ENCODE data around the gene PNMA5.
A peak's percentile ranks its signal among the peaks of the same experiment; 100 is the strongest.
"Not testable (repeated sequence)": the region's sequence is repeated elsewhere in the genome, so short reads cannot be mapped to it uniquely, and the experiment has no call there.

The PNMA5 gene

GRCh38 chrX:152993933-152994332, at the start of gene PNMA5:
Gene PNMA5 (minus strand): TSS chrX:152994116. CDS start chrX:152991598, 2,518 bp downstream.
- H3K4me3 ChIP-seq (ENCODE audit: low read depth, low read length): no peak within 1 kb of the TSS
- TF ChIP-seq, protein P1, sequence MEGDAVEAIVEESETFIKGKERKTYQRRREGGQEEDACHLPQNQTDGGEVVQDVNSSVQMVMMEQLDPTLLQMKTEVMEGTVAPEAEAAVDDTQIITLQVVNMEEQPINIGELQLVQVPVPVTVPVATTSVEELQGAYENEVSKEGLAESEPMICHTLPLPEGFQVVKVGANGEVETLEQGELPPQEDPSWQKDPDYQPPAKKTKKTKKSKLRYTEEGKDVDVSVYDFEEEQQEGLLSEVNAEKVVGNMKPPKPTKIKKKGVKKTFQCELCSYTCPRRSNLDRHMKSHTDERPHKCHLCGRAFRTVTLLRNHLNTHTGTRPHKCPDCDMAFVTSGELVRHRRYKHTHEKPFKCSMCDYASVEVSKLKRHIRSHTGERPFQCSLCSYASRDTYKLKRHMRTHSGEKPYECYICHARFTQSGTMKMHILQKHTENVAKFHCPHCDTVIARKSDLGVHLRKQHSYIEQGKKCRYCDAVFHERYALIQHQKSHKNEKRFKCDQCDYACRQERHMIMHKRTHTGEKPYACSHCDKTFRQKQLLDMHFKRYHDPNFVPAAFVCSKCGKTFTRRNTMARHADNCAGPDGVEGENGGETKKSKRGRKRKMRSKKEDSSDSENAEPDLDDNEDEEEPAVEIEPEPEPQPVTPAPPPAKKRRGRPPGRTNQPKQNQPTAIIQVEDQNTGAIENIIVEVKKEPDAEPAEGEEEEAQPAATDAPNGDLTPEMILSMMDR (IDR thresholded peaks at IDR 0.05; ENCODE audit: low read depth, low read length): no peak

DNA sequence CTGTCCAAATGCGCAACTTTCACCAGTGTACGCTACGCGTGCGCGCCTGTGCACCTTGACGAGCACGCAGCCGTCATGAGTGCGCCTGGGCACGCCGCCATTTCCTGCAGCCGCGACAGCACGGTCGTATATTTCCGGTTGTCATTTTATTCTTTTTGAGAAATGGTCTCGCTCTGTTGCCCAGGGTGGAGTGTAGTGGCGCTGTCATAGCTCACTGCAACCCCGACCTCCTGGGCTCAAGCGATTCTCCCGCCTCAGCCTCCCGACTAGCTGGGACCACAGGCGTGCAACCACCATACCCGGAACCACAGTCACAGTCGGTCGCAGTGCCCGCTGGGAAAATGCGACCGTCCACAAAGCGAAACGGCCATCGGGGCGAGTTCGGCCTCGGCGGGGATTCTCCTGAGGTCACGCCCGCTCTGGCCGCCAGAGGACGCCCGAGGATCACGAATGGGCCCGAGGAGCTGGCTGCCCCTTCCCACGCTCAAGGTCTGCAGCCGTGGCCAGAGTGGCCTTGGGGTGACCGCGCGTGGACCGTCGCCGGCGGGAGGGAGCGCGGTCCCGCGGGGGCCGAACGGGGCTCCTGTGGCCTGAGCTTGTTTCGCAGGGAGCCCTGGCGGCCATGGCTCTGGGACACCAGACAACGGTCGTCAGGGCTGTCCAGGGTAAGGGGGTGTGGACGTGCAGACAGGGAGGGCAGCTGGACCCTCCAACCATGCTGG, 38.6 kb upstream of the PNMA5 start:
- TF ChIP-seq, protein P1 (IDR thresholded peaks at IDR 0.05; ENCODE audit: low read depth, low read length): peak; percentile 68
- no peak overlapping the region for H3K4me3 ChIP-seq (ENCODE audit: low read depth, low read length)

DNA sequence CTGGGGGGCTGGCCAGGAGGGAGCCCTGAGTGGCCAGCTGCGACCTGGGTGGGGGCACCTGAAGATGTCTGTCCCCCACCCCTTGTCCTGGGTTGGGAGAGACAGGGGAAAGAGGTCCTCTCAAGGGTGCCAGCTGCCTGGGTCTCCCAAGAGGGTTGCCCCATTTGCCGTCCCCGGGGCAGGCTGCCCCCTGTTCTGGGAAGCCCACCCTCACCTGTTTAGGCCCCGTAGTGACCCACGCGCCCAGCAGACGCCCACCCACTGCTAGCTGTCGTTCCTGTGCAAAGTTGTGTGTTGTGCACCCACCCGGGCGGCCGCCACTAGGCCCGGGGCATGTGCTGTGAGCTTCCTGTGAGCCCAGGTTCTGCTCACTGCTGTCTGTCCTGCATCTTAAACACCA, 36.9 kb upstream of the PNMA5 start:
- TF ChIP-seq, protein P1 (IDR thresholded peaks at IDR 0.05; ENCODE audit: low read depth, low read length): no peak
- H3K4me3 ChIP-seq (ENCODE audit: low read depth, low read length): no peak overlapping the region

DNA sequence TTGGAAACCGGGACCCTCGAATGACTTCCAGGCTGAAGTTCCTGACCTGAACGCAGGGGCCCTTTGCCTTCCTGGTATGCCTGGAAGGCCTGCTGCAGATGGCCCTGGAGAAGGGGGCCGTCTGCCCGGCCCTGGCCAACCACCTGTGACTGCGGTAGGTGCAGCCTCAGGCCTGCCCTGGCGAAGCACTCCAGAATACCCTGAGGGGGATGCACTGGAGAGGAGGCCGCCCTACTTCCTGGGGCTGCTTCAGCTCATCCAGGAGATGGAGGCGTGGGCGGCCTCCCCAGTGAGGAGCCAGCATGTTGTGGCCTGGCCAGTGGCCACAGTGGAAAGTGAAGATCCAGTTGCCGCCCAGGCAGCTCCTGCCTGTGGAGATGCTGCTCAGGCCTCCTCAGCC, 36.0 kb upstream of the PNMA5 start:
- TF ChIP-seq, protein P1 (IDR thresholded peaks at IDR 0.05; ENCODE audit: low read depth, low read length): no peak
- H3K4me3 ChIP-seq (ENCODE audit: low read depth, low read length): no peak overlapping the region

DNA sequence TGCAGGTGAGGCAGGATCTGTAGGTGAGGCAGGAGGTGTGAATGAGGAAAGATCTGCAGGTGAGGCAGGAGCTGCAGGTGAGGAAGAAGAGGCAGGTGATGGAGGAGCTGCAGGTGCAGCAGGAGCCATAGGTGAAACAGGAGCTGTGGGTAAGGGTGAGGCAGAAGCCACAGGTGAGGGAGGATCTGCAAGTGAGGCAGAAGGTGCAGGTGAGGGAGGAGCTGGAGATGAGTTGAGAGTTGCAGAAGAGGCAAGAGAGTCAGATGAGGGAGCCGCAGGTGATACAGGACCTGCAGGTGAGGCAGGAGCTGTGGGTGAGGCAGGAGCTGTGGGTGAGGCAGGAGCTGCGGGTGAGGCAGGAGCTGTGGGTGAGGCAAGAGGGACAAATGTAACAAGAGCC, 35.2 kb upstream of the PNMA5 start:
- TF ChIP-seq, protein P1 (IDR thresholded peaks at IDR 0.05; ENCODE audit: low read depth, low read length): no peak
- no peak overlapping the region for H3K4me3 ChIP-seq (ENCODE audit: low read depth, low read length)

DNA sequence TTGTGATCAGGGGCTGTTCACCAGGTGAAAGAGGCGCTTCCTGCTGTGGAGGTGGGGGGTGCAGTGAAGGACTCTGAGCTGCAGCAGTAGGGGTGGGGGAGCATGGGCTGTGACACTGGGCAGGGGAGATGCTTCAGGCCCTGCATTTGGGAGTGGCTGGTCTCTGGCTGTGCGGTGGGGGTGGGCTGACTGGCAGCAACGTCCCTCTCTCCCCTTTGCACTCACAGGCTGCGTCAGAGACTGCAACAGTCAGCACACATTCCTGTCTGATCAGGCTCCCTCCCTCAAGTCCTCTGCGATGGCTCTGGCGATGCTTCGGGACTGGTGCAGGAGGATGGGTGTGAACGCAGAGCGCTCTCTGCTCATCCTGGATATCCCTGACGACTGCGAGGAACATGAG, 34.6 kb upstream of the PNMA5 start:
- not testable (repeated sequence) for H3K4me3 ChIP-seq (ENCODE audit: low read depth, low read length)

DNA sequence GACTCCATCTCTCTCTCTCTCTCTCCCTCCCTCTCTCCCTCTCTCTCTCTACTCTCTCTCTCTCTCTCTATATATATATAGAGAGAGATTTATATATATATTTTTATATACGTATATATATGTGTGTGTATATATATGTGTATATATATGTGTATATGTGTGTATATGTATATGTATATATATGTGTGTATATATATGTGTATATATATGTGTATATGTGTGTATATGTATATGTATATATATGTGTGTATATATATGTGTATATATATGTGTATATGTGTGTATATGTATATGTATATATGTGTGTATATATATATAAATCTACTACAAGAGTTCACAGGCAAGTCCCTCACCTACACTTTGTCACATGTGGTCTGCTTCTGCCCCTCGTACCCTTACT, 32.6 kb upstream of the PNMA5 start:
- H3K4me3 ChIP-seq (ENCODE audit: low read depth, low read length): not testable (repeated sequence)

GRCh38 chrX:153019166-153019565, 25.2 kb upstream of the PNMA5 start:
- H3K4me3 ChIP-seq (ENCODE audit: low read depth, low read length): no peak overlapping the region
- TF ChIP-seq, protein P1 (IDR thresholded peaks at IDR 0.05; ENCODE audit: low read depth, low read length): no peak

DNA sequence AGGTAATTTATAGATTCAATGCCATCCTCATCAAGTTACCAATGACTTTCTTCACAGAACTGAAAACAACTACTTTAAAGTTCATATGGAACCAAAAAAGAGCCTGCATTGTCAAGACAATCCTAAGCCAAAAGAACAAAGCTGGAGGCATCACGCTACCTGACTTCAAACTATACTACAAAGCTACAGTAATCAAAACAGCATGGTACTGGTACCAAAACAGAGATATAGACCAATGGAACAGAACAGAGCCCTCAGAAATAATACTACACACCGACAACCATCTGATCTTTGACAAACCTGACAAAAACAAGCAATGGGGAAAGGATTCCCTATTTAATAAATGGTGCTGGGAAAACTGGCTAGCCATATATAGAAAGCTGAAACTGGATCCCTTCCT, 23.3 kb upstream of the PNMA5 start:
- H3K4me3 ChIP-seq (ENCODE audit: low read depth, low read length): not testable (repeated sequence)
